Nucleus accumbens (tissue), 56 donors: ENCODE measurements around the gene SEMA4C.
"Not testable (repeated sequence)": the region's sequence is repeated elsewhere in the genome, so short reads cannot be mapped to it uniquely, and the experiment has no call there.

Source experiments
- DNase-seq, 56 donors: peaks; one replicate each; lab custom pipeline; 2025; lab: John Stamatoyannopoulos, UW

SEMA4C gene

DNA sequence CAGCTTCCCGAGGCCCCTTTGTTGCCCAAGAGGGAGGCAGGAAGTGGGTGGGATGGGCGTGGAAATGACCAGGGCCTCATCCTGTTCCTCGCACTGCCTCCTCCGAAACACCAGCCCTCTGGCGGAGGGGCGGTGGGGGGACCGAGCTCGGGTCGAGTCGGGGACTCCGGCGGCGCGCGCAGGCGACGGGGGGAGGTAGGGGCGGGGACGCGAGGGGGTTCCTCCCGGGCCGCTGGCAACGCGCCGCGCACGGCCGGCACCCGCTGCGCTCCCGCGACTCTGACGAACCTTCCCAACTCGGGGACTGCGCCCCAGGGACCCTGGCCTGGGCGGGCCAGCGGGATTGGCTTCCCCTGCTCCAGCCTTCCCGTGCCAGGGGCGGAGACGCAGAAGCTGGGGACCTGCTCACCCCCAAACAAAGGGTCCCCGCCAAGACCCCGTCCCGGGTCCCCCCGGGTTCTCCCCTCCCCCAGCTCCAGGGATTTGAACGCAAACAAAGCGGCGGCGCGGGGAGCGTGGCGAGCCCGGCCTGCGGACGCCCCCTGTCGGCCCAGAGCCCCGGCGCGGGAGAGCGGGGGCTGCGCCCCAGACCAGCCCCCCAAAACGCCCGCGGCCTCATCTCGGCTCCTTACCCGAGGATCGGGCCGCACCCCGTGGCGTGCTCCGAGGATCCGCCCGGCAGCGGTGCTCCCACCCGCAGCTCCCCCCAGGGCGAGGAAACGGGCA, 1.2 kb downstream of the SEMA4C start:
- DNase-seq = peak in 47 of 56 donors; percentile 35 to 85 (median 73)

DNA sequence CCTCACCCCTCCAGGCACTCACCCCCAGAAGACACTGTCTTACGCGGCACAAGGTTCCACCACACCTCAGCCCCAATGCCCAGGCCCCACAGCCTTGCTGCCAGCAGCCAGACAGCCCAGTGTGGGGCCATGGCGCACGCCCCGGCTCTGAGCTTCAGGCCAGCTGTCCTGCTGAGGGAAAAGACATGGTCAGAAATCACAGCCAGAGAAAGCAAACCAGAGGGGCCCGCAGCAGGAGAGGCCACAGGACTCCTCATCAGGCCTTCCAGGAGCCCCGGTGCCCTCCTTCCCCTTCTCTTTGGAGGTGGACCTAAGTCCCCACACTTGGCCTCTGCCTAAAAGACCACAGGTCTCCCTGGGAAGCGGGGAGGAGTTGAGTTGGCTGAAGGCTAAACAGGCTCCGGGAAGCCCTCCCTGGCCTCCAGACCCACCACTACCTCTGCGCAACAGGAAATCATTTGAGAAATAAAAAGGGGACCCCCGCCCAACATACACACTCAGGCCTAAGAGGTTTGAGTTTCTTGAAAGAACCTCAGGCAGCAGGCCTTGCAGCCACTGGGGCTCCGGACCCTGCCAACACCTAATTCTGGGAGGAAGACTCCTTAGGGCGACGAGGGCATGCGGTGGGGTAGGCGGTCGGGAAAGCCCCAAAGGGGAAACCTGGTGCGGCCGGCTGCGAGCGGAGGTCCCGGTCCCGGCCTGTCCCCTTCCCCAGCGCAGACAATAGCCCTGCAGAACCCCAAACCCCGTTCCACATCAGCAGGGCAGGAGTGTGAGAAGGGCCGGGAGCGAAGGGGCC, 1.9 kb downstream of the SEMA4C start:
- DNase-seq = peak in 5 of 56 donors; percentile 19 to 62 (median 28)

DNA sequence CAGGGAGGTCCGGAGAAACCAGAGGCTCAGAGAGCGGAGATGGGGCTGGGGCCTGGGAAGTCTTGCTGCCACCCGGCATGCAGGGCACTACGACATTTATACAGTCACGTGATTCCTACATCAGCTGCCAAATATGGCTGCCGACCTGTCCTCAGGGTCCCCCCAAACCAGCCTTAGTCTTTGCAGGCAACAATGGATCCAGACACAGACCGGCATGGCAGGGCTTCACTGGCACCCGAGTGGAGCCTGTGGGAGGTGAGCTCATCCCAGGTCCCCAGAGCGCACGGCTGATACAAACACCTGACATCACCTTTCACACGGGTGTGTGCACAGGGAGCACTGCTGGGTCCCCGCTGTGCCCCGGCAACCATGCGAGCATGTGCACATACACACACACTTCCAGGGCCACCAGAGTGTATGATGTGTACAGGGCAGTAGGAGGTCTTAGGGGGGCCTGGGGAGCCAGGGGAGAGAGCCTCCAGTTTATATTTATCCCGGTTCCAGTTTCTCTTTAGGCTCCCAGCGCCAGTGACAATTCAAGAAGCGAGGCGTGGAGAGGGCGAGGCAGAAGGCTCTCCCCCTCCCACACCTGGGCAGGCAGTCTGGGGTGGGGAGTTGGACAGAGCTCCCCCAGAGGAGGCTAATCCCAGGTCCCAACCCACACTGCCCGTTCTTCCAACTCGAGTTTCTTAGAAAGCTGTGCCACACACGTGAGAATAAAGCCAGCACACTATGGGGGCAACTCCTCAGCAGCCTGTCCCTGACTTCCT, 2.7 kb downstream of the SEMA4C start:
- DNase-seq = peak in 8 of 56 donors; percentile 10 to 51 (median 24)

DNA sequence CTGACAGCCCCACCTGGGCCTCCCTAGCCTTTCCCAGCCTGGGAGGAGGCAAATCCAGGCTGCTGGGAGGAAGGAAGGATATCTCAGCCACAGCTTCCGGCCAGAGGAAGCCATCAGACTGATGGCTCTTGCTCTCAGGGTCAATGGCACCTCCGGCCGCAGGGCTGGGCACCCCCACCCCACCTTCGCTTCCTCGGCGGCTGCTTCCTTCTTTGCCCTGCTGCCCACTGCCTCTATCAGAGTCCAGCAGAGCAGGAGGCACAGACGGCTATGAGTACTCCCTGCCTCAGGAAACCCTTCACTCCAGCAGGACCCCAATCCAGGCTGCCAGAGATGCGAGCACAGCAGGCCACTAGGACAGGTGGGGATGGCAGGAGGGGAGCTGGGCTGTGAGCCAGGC, 3.3 kb downstream of the SEMA4C start:
- no peak for DNase-seq

DNA sequence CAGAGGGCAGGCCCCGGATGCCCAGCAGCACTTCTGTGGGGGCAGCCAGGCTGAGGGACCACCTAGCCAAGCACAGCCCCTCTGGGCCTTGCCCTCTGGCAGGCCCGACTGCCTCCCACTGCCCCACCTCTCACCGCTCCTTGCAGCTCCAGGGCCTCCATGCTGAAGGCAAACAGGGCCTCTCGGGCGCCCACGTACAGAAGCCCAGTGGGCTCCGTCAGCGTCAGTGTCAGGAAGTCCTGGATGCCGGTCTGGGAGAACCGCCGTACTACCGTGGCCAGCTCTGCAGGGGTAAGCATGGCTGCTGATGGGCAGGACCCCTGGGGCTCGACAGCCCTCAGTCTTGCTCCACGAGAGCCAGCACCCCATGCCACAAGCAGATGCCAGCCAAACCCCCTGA, 3.7 kb downstream of the SEMA4C start:
- no peak for DNase-seq

DNA sequence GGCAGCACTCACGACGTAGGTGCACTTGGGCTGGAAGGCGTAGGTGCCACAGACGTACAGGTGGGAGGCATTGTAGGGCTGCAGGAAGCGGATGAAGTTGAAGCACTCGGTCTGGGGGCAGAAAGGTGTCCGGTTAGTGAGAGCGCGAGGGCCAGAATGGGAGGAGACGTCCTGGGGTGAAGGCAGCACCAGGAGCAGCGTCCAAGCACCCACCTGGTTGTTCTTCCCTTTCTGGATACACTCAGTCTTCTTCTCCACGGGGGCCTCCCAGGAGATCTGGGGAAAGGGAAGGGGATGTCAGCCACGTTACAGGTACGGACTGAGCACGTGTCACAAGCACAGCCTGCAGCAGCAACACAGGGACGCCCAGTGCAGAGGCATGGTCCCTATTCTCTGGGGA, 4.2 kb downstream of the SEMA4C start:
- no peak for DNase-seq

DNA sequence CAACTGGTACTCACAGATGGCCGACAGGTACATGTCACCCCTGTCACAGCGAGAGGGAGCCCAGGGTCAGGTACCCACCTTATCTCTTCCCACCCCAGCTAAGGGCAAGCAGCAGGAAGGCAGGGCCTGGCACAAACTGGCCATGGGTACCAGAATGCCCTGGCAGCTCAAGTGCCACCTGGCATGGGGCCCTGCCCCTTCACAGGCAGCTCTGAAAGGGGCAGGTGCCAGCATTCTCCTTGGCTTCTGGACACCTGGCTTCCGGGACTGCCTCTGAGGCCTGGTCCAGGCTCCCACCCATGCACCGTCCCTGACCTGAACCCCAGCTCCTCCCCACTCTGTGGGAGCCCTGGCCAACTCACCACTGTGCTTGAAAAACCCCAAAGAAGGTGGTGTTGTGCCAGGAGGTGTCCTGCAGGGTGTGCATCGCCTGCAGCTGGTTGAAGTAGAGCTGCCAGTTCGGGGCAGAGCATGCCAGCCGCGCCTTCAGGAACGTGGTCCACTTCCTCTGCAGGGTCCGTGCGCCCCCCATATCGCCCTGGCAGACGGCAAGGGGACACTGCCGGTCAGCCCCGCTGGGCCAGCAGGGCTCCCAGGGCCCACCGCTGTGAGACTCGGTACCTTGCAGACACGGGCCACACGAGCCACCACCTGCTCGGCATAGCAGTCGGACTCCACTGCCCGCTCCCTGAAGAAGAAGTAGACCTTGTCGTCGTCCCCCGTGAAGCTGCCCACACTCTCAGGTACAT, 5.4 kb downstream of the SEMA4C start:
- no peak for DNase-seq

DNA sequence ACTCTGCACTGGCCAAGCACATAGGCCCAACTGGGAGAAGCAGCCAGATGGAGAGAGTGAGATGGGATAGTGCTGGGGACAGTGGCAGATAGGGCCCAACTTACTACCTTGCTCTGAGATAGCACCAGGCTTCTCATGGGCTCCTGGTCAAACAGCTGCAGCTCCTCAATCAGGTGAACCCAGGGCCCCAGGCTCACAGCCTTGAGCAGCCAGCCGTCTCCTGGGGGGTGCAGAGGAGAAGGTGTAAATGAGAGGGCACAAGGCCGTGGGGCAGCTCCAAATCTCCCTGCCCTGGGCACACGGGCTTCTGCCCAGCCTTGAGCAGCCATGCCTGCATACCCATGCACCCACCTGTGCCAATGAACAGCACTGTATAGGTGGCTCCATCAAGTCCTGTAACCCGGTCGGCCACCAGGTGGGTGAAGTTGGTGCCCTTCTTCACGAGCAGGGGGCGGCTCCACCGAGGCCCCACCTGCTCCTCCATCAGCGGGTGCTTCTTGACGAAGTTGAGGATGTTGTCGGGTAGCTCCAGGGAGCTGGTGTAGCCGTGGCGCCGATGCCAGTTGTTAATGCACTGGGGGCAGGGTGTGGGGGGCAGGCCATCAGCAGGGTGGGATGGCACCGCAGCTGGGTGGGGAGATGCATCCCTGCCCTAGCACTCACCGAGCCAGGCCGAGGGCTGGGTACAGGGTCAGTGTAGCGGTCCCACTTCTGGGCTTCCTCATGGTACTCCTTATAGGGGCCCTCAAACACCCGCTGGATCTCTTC, 6.1 kb downstream of the SEMA4C start:
- DNase-seq = no peak

DNA sequence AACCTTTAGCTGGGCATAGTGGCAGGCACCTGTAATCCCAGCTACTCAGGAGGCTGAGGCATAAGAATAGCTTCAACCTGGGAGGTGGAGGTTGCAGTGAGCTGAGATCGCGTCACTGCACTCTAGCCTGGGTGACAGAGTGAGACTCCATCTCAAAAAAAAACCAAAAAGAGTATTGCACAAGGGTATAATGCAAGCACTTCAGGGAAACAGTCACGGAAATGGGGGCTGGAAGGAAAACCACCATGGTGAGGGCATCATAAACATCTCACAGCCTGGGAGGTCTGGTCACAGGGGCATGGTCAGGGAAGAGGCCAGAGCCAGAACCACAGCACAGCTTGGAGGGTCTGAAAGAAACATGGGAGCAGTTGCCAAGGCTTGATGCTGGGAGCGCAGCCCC, 6.8 kb downstream of the SEMA4C start:
- DNase-seq = not testable (repeated sequence)

DNA sequence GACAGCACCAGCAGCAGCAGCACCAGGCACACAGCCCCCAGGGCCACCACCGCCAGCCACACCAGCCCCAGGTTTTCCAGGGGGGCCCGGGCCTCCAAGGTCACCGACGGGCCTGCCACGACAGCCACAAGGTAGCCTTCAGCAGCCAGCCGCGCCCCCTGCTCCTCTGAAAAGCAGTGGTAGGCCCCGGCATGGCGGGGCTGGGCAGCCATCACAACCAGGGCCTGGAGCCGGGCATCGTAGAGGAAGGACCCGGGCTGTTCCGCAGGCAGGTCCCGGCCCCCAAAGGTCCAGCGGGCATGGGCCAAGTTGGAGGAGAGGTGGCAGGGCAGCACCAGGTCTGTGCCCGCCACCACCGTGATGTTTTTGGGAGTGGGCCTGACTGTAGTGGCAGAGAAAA, 8.8 kb downstream of the SEMA4C start:
- no peak for DNase-seq

DNA sequence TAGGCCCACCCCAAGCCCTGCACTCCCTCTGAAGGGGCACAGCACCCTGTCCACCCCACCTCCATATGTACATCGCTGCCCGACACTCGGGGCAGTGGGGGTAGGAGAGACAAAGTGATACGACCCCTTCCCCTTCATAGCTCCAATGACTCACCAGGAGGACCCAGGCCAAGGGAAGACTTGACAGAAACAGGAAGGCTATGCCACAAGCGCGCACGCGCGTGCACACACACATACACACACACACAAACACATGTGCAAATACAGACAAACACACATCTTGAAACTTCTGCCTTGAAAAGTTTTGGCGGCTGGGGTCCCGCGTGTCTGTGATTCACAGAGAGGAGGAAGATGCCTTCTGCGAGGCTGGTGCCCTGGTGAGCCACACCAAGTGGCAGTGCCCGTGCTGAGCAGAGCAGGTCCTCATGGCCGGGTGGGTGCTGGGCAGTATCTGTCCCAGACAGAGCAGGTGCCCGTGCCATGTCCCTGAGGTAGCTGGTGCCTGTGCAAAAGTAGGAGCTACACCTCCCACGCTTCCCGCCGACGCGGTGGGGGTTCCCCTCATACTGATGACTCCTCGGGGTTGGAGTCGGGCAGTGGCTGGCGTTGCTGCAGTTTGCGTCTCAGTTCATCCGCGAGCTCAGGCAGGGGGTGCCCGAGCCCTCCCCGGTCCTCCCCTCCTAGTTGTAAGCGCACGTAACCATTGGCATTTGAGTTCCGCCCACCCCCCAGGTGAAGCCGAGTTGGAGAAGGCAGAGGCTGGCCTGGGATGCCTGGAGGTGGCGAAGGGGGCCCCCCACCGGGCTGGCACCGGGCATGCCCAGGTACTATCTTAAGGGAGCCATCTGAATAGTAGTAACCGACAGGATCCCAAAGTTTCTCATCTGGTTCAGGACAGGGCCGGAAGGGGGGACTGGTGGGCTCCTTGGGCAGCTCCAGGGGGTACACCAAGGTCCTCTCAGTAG, 9.5 kb downstream of the SEMA4C start:
- peak in 4 of 56 donors; percentile 13 to 43 (median 25) for DNase-seq

DNA sequence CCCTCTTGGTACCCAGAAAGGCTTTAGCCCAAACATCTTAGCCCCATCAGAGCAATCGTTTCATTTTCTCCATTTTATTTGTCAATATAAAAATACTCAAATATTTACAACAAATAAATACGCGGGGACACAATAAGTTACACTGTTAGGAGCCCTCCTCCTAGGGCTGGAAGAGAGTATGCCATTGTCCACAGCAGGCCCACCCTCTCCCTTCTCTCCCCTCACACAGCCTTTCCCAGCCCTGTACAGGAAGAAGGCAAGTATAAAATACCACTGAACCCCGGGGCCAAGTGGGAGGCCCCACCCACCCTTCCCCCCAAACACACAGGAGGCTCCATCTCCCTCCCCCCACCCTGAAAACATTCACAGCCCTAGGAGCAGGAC, 10.2 kb downstream of the SEMA4C start:
- DNase-seq = no peak

DNA sequence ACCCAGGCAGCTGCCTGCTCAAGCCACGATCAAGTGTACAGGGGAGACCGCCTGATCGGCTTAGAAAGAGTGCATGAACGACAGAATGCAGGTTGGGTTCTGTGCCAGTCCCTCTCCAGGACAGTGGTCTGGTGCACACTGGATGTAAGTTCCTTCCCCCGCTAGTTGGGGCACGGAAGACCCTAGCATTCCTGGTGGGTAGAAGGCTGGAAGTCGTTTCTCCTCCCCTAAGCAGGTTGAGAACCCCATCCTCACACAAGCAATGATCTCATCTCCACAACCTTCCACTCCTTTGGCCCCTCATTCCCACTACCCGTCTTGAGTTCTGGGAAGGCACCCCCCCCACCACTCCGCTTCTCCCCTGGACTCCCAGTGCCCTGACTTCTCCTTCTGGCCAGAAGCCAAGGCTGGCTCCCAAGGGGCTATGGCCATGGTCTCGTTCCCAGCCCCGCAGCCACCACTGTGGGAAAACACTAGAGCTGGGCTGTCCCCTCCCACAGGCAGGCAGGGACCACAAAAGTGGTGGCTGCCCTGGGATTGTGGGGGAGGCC, 10.7 kb downstream of the SEMA4C start:
- DNase-seq = peak in 13 of 56 donors; percentile 19 to 69 (median 37)

DNA sequence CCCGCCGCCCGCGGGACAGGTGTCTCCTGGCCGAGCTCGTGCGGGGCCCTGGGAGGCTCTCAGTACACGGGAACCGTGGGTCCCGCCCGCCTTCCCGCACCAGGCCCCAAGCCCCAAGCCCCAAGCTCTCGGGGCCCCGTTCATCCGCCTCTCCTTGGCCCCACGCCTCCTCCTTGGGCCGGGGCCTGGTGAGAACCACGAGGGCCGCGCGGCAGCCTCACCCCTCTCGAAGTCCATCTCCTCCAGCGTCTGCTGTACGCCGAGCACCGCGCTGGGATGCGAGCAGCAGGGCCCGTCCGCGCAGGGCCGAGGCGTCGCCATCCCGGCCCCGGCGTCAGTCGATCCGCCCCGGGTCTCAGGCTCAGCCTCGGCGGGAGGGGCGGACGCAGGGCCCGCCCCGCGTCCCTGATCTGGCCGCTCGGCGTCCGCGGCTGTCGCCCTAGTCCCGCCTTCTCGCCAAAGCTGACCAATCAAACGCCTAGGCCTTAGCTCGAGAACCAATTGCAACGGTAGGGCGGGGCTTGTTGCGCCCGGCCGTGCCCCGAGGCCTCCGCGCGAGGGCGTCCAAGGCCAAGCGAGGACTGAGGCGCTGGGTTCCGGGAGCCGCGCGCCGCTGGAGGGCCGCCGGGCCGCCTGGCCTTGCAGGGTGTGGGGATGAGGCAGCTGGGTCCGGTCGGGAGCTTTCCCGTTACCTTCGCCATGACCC, 12.1 kb downstream of the SEMA4C start, which contains the start of gene ANKRD39:
TSS of gene ANKRD39 (minus strand) at position 350 of the 706 bp plus-strand sequence. CDS start at position 321, 29 bp downstream.
- DNase-seq = peak; percentile 41 to 99 (median 95)

DNA sequence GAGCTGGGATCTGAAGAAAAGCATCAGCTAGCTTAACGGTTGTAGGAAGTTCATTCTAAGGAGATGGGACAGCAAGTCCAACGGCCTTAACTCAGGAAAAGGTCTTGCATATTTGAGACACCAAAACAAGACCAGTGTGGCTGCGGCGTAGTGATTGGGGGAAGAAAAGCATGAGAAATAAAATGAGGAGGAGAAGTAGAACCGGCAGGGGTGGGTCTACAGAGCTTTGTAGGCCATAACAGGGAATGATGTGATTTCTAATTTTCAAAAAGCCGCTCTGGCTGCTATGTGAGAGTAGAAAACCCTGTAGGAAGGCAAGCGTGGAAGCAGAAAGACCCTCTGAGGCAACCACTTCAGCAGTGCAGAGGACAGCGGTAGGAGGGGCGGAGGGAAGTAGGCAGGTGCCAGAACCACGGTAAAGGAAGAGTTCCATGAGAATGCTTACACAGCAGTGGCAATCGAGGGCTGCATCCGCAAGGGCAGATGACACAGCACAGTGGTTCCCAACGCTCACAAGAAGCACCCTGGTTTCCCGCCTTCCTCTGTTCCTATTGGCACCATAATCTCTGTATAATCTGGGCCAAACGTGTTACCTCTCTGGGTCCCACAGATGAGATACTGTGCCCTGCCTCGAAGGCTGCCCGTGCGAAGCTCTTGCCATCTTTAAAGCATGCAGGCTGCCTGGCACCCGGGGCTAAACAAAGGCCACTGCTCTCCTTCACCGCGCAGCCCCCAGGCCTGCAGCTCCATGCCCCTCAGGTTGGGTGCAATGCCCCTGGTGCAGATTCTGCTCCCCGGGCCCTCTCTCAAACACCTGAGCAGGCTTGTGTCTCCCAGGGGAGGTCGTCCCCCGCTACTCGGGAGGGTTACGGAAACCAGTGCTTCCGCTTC, 12.9 kb downstream of the SEMA4C start:
- DNase-seq = peak in 16 of 56 donors; percentile 29 to 75 (median 50)

DNA sequence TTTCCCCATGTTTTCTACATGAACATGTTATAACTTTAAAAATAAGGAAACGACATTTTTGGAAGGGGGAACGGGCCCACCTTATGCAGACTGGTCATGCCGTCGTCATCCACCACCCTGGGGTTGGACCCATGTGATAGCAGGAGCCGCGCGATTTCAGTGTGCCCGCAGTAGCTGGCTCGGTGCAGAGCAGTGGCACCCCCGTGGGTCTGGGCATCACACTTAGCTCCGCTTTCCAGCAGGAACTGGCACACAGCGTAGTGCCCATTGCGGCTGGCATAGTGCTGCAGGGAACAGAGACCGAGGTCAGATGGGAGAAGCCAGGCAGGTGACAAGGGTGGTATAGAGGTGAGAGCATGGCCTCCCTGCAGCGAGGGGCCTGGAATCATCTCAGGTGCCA, 16.6 kb downstream of the SEMA4C start:
- DNase-seq = no peak
